ENCODE measurements around the gene ACAA1. TPM values are rescaled to one million over a fixed set of nuclear protein-coding genes. Genes with fewer than 3 reads are reported as not detected.

Gene ACAA1
- total and polyA plus RNA-seq, 2 of the 13 experiments (the other 11 are each of a cell fraction or from before 2014, with no cell fraction given): 60.8 to 188 TPM

DNA sequence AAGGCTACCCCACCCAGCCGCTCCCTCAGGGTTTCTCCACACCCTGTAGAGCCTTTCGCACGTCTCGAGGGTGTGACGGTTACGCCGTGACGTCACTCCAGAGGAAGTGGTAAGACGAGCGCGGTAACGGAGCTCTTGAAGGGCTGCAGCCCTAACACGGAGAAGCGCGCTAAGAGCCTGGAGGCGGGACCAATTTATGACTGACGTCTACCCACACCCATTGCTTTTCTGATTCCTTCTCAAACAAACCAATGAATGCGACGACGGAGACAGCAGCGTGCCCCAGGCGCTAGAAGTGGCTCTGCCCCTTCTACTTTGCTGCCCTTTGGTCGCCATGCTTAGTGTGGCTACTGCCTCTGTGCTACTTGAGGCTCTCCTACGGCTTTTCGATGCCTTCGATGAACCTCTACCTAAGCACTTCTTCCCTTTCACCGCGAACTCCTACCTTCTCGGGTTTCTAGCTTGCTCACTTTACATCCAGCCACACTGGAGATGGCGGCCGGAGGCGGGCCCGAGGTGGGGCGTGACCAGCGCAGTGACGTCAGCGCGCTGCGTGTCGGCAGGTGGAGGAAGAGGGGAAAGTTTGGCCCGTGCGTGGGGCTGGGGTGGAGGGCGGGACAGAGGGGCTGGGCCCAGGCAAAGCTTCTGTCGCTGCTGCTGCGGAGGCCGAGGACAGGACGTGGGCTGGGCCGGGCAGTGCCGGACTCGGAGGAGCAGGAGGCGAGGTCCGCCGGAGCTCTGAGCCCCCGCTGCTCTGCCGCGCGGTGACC is 28.2 kb upstream of the ACAA1 start, which contains the start of gene OXSR1 (continued):
- TF ChIP-seq, protein P1, sequence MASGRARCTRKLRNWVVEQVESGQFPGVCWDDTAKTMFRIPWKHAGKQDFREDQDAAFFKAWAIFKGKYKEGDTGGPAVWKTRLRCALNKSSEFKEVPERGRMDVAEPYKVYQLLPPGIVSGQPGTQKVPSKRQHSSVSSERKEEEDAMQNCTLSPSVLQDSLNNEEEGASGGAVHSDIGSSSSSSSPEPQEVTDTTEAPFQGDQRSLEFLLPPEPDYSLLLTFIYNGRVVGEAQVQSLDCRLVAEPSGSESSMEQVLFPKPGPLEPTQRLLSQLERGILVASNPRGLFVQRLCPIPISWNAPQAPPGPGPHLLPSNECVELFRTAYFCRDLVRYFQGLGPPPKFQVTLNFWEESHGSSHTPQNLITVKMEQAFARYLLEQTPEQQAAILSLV (CRISPR knock-in tag; IDR thresholded peaks at IDR 0.05; ENCODE audit: borderline replicate concordance): 0 out of 2 replicates have a peak, but pooled peaks have one; percentile 20
- TF ChIP-seq, protein P2, sequence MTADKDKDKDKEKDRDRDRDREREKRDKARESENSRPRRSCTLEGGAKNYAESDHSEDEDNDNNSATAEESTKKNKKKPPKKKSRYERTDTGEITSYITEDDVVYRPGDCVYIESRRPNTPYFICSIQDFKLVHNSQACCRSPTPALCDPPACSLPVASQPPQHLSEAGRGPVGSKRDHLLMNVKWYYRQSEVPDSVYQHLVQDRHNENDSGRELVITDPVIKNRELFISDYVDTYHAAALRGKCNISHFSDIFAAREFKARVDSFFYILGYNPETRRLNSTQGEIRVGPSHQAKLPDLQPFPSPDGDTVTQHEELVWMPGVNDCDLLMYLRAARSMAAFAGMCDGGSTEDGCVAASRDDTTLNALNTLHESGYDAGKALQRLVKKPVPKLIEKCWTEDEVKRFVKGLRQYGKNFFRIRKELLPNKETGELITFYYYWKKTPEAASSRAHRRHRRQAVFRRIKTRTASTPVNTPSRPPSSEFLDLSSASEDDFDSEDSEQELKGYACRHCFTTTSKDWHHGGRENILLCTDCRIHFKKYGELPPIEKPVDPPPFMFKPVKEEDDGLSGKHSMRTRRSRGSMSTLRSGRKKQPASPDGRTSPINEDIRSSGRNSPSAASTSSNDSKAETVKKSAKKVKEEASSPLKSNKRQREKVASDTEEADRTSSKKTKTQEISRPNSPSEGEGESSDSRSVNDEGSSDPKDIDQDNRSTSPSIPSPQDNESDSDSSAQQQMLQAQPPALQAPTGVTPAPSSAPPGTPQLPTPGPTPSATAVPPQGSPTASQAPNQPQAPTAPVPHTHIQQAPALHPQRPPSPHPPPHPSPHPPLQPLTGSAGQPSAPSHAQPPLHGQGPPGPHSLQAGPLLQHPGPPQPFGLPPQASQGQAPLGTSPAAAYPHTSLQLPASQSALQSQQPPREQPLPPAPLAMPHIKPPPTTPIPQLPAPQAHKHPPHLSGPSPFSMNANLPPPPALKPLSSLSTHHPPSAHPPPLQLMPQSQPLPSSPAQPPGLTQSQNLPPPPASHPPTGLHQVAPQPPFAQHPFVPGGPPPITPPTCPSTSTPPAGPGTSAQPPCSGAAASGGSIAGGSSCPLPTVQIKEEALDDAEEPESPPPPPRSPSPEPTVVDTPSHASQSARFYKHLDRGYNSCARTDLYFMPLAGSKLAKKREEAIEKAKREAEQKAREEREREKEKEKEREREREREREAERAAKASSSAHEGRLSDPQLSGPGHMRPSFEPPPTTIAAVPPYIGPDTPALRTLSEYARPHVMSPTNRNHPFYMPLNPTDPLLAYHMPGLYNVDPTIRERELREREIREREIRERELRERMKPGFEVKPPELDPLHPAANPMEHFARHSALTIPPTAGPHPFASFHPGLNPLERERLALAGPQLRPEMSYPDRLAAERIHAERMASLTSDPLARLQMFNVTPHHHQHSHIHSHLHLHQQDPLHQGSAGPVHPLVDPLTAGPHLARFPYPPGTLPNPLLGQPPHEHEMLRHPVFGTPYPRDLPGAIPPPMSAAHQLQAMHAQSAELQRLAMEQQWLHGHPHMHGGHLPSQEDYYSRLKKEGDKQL (CRISPR knock-in tag; IDR thresholded peaks at IDR 0.05; ENCODE audit: low read depth): no peak
- peak; percentile 77 for TF ChIP-seq BORCS8-MEF2B (CRISPR knock-in tag; IDR thresholded peaks at IDR 0.05)
- 0 out of 2 replicates have a peak, but pooled peaks have one; percentile 26 for TF ChIP-seq ZNF569 (CRISPR knock-in tag; IDR thresholded peaks at IDR 0.05; ENCODE audit: borderline replicate concordance)
- TF ChIP-seq, protein P3, sequence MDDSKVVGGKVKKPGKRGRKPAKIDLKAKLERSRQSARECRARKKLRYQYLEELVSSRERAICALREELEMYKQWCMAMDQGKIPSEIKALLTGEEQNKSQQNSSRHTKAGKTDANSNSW (CRISPR knock-in tag; IDR thresholded peaks at IDR 0.05; ENCODE audit: borderline replicate concordance): 0 out of 2 replicates have a peak, but pooled peaks have one; percentile 5
- TF ChIP-seq, protein P4, sequence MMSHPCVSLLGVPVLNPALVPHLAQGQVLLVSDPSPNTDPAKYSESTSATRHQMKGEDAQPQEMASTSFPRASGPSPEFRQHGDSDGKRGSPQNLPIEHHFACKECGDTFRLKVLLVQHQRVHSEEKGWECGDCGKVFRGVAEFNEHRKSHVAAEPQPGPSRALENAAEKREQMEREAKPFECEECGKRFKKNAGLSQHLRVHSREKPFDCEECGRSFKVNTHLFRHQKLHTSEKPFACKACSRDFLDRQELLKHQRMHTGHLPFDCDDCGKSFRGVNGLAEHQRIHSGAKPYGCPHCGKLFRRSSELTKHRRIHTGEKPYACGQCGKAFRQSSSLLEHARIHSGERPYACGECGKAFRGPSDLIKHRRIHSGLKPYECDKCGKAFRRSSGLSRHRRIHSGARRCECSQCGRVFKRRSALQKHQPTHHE (CRISPR knock-in tag; IDR thresholded peaks at IDR 0.05; ENCODE audit: borderline replicate concordance): peak; percentile 61; the same call in 1 of the 2 replicates
- no peak for TF ChIP-seq MEIS1 (CRISPR knock-in tag; IDR thresholded peaks at IDR 0.05; ENCODE audit: borderline replicate concordance)
- TF ChIP-seq ZNF841 (CRISPR knock-in tag; IDR thresholded peaks at IDR 0.05; ENCODE audit: borderline replicate concordance): no peak; the same call in 1 of the 2 replicates
- TF ChIP-seq, protein P5, sequence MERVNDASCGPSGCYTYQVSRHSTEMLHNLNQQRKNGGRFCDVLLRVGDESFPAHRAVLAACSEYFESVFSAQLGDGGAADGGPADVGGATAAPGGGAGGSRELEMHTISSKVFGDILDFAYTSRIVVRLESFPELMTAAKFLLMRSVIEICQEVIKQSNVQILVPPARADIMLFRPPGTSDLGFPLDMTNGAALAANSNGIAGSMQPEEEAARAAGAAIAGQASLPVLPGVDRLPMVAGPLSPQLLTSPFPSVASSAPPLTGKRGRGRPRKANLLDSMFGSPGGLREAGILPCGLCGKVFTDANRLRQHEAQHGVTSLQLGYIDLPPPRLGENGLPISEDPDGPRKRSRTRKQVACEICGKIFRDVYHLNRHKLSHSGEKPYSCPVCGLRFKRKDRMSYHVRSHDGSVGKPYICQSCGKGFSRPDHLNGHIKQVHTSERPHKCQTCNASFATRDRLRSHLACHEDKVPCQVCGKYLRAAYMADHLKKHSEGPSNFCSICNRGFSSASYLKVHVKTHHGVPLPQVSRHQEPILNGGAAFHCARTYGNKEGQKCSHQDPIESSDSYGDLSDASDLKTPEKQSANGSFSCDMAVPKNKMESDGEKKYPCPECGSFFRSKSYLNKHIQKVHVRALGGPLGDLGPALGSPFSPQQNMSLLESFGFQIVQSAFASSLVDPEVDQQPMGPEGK (CRISPR knock-in tag; IDR thresholded peaks at IDR 0.05): peak; percentile 12; the same call in 1 of the 2 replicates
- no peak for TF ChIP-seq ZNF773 (CRISPR knock-in tag; IDR thresholded peaks at IDR 0.05; ENCODE audit: borderline replicate concordance)
- no peak for TF ChIP-seq KLF9 (CRISPR knock-in tag; IDR thresholded peaks at IDR 0.05; ENCODE audit: low read depth)
- no peak for TF ChIP-seq ZFP62 (CRISPR knock-in tag; IDR thresholded peaks at IDR 0.05)
- no peak for TF ChIP-seq JUN (CRISPR knock-in tag; IDR thresholded peaks at IDR 0.05)
- peak; percentile 47 for TF ChIP-seq SPEN (CRISPR knock-in tag; IDR thresholded peaks at IDR 0.05; ENCODE audit: low read depth)
- TF ChIP-seq HNRNPL (IDR thresholded peaks at IDR 0.05; ENCODE audit: low read depth, low read length): no peak
- no peak for TF ChIP-seq PLRG1 (conservative IDR thresholded peaks at IDR 0.05)
- TF ChIP-seq ARNTL (CRISPR knock-in tag; IDR thresholded peaks at IDR 0.05): peak; percentile 53; the same call in 1 of the 2 replicates
- no peak; the same call in 1 of the 2 replicates for TF ChIP-seq SMAD1 (CRISPR knock-in tag; IDR thresholded peaks at IDR 0.05; ENCODE audit: borderline replicate concordance, low read depth)
- peak; percentile 86 for TF ChIP-seq THAP11 (CRISPR knock-in tag; IDR thresholded peaks at IDR 0.05)
